Esophagus muscularis mucosa (tissue), 3 donors: ENCODE results near the gene PHKB.

ENCODE experiments used
- CTCF ChIP-seq, 3 experiments: fragments of 200-600 bp in 2 of 3; fragments of 450-650 bp in 1 of 3; sonication (generic) in 2 of 3; IDR thresholded peaks; one replicate each; pipeline ENCODE4 v1.5.1; 2017 to 2019; ENCODE audit warnings: antibody characterized with exemption in 3 of 3, mild to moderate bottlenecking in 2 of 3, moderate library complexity in 1 of 3
- POLR2A ChIP-seq: fragments of 450-650 bp; IDR thresholded peaks from one replicate; pipeline ENCODE4 v1.6.1; 2017; ENCODE audit warnings: antibody characterized with exemption, moderate library complexity, mild to moderate bottlenecking, low read depth
- POLR2AphosphoS5 ChIP-seq, 2 donors: sonication (generic); formaldehyde crosslinking; IDR thresholded peaks; one replicate each; pipeline ENCODE4 v1.6.1; 2017; ENCODE audit warnings: antibody characterized with exemption in 2 of 2

GRCh38 chr16:47481698-47482374 lies 20.7 kb downstream of the PHKB start:
- TF ChIP-seq CTCF (IDR thresholded peaks at IDR 0.05) (no peak), POLR2A (no peak), POLR2AphosphoS5 (IDR thresholded peaks at IDR 0.05) (no peak)
